ENCODE measurements around the gene AHCTF1.

DNA sequence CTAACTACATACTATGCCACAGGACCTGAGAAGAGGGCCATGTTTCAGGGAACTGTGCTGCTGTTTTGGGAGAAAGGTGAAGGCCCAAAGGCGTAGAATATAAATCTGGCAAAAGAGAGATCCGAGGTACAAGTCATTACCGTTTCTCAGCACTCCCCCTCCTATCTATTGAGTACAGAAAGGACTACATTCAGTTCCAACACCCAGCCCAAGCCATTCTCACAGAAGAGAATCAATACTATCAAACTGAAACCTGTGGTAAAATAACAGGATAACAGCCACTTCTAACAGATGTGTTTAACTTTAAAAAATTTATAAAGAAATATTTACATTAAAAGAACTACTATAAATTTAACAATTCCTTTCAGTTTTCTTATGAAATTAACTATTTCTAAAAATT, 7.8 kb downstream of the AHCTF1 start:
- TF ChIP-seq SIX5 (IDR thresholded peaks at IDR 0.05; ENCODE audit: low read depth, low read length, severe bottlenecking) = no peak
- no peak for TF ChIP-seq ZNF217 (IDR thresholded peaks at IDR 0.05)
- no peak for TF ChIP-seq YY1 (IDR thresholded peaks at IDR 0.05; ENCODE audit: low read depth, low read length)
- no peak for TF ChIP-seq MTA2 (IDR thresholded peaks at IDR 0.05; ENCODE audit: low read depth)
- no peak for TF ChIP-seq ZBTB33 (IDR thresholded peaks at IDR 0.05)
- TF ChIP-seq, protein P1, sequence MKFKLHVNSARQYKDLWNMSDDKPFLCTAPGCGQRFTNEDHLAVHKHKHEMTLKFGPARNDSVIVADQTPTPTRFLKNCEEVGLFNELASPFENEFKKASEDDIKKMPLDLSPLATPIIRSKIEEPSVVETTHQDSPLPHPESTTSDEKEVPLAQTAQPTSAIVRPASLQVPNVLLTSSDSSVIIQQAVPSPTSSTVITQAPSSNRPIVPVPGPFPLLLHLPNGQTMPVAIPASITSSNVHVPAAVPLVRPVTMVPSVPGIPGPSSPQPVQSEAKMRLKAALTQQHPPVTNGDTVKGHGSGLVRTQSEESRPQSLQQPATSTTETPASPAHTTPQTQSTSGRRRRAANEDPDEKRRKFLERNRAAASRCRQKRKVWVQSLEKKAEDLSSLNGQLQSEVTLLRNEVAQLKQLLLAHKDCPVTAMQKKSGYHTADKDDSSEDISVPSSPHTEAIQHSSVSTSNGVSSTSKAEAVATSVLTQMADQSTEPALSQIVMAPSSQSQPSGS (IDR thresholded peaks at IDR 0.05; ENCODE audit: low read length) = no peak
